ENCODE data around the gene PRKCQ.

GRCh38 chr10:6586501-6586900, 6.4 kb upstream of the PRKCQ start:
- TF ChIP-seq CTCF (IDR thresholded peaks at IDR 0.05) = no peak
- no peak for TF ChIP-seq POLR2AphosphoS5 (IDR thresholded peaks at IDR 0.05)

All from breast epithelium (tissue), 3 donors.